DND-41 (cell line): ENCODE results near the gene SUPT16H.

Experiments
- ATAC-seq: fragments of 200-7000 bp; cut with Tn5 transposase; 3 replicates; pipeline ENCODE4 v1.9.1; 2021; ENCODE audit warnings: low read depth; ENCODE audit not compliant: insufficient read depth
- DNase-seq: peaks from one replicate; pipeline ENCODE4 v3.0.0-alpha.2; 2020
- H2AFZ ChIP-seq: 2 replicates; pipeline ENCODE4 v1.6.0; 2012; ENCODE audit warnings: low read depth, low read length
- H3K27ac ChIP-seq: 2 replicates; pipeline ENCODE4 v1.5.1; 2012; ENCODE audit warnings: low read length, inconsistent platforms
- H3K27me3 ChIP-seq: fragments of 200-600 bp; sonication (generic); 2 replicates; pipeline ENCODE4 v1.6.0; 2012; ENCODE audit warnings: low read length, mild to moderate bottlenecking, inconsistent platforms; ENCODE audit not compliant: insufficient read depth, poor library complexity
- H3K36me3 ChIP-seq: 2 replicates; pipeline ENCODE4 v1.5.1; 2012; ENCODE audit warnings: low read length, inconsistent platforms; ENCODE audit not compliant: insufficient read depth
- H3K4me1 ChIP-seq: 2 replicates; pipeline ENCODE4 v1.5.1; 2012; ENCODE audit warnings: mild to moderate bottlenecking, low read length; ENCODE audit not compliant: insufficient read depth
- H3K4me2 ChIP-seq: 2 replicates; pipeline ENCODE4 v1.6.0; 2012; ENCODE audit warnings: mild to moderate bottlenecking, moderate library complexity, low read length, inconsistent platforms; ENCODE audit not compliant: insufficient read depth
- H3K4me3 ChIP-seq, 2 experiments: fragments of 200-600 bp in 1 of 2; shearing (Covaris generic) in 1 of 2; 2 replicates each; pipeline ENCODE4 v1.5.1; 2012 to 2016; ENCODE audit warnings: inconsistent platforms in 2 of 2, low read length in 2 of 2, mild to moderate bottlenecking in 2 of 2, low read depth in 1 of 2, moderate library complexity in 1 of 2
- H3K79me2 ChIP-seq: 2 replicates; pipeline ENCODE4 v1.6.0; 2012; ENCODE audit warnings: low read length, inconsistent platforms; ENCODE audit not compliant: insufficient read depth
- H3K9ac ChIP-seq: 2 replicates; pipeline ENCODE4 v1.6.0; 2012; ENCODE audit warnings: low read depth, mild to moderate bottlenecking, inconsistent platforms, low read length, moderate library complexity
- H3K9me3 ChIP-seq: 2 replicates; pipeline ENCODE4 v1.5.1; 2012; ENCODE audit warnings: low read length, moderate library complexity, mild to moderate bottlenecking, inconsistent platforms; ENCODE audit not compliant: insufficient read depth, severe bottlenecking
- H4K20me1 ChIP-seq: 2 replicates; pipeline ENCODE4 v1.6.0; 2012; ENCODE audit warnings: low read length; ENCODE audit not compliant: insufficient read depth
- CTCF ChIP-seq: IDR thresholded peaks from 2 replicates; pipeline ENCODE4 v1.5.1; 2012; ENCODE audit warnings: borderline replicate concordance, low read length, moderate library complexity, mild to moderate bottlenecking; ENCODE audit not compliant: poor library complexity, severe bottlenecking; ENCODE audit errors: extremely low read depth
- EZH2 ChIP-seq: IDR thresholded peaks from 3 replicates; pipeline ENCODE4 v1.6.1; 2012; ENCODE audit warnings: borderline replicate concordance, low read depth, mild to moderate bottlenecking, moderate library complexity, low read length, inconsistent platforms; ENCODE audit not compliant: severe bottlenecking

Gene SUPT16H

GRCh38 chr14:21343035-21343794, 40.6 kb downstream of the SUPT16H start:
- no peak overlapping the region for H3K9ac ChIP-seq
- no peaks in the 10 kb centered on the region for H3K4me1 ChIP-seq
- H3K79me2 ChIP-seq = no peaks in the 10 kb centered on the region
- no peaks in the 10 kb centered on the region for H3K9me3 ChIP-seq
- no peak overlapping the region for H2AFZ ChIP-seq
- H3K4me3 ChIP-seq = no peak overlapping the region
- no peak overlapping the region for H3K27ac ChIP-seq
- no peak overlapping the region for H3K4me2 ChIP-seq
- H3K36me3 ChIP-seq = no peaks in the 10 kb centered on the region
- DNase-seq (no peak), ATAC-seq (peak; percentile 63; the same call in 2 of the 3 replicates)
- H4K20me1 ChIP-seq = no peaks in the 10 kb centered on the region
- no peaks in the 10 kb centered on the region for H3K27me3 ChIP-seq
- no peak for TF ChIP-seq CTCF
- TF ChIP-seq EZH2 = no peak

- no peak for DNase-seq
- H3K9me3 ChIP-seq = no peaks in the 10 kb centered on the region
- no peak overlapping the region for H3K4me2 ChIP-seq
- no peak overlapping the region for H2AFZ ChIP-seq
- H4K20me1 ChIP-seq = no peaks in the 10 kb centered on the region
- H3K79me2 ChIP-seq = no peaks in the 10 kb centered on the region
- no peaks in the 10 kb centered on the region for H3K4me1 ChIP-seq
- TF ChIP-seq CTCF = no peak
- no peak for TF ChIP-seq EZH2
- H3K36me3 ChIP-seq = no peaks in the 10 kb centered on the region
- no peak for ATAC-seq
- H3K9ac ChIP-seq = no peak overlapping the region
- no peak overlapping the region for H3K4me3 ChIP-seq
- H3K27ac ChIP-seq = no peak overlapping the region
- no peaks in the 10 kb centered on the region for H3K27me3 ChIP-seq
Measured at GRCh38 chr14:21334202-21334906, 49.5 kb downstream of the SUPT16H start.

DNA sequence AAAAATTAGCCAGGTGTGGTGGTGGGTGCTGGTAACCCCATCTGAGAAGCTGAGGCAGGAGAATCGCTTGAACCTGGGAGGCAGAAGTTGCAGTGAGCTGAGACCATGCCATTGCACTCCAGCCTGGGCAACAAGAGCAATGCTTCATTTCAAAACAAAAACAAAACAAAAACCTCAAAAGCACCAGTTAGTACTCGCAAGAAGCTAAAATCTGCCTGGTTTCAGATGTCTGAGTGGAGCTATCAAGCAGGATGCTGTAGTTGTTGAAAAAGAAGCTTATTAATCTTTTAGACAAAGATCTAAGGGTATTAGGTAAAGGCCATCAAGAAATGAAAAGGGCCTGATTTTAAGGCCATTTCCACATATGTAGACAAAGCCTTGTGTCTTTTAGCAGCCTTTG, 50.9 kb downstream of the SUPT16H start:
- Histone ChIP-seq H3K36me3 (no peaks in the 10 kb centered on the region), H3K4me3 (no peak overlapping the region), H3K79me2 (no peaks in the 10 kb centered on the region), H4K20me1 (no peaks in the 10 kb centered on the region), H3K4me2 (no peak overlapping the region), H2AFZ (no peak overlapping the region), H3K27ac (no peak overlapping the region), H3K4me1 (no peaks in the 10 kb centered on the region), H3K27me3 (no peaks in the 10 kb centered on the region), H3K9me3 (no peaks in the 10 kb centered on the region), H3K9ac (no peak overlapping the region)
- DNase-seq (no peak), ATAC-seq (no peak)
- TF ChIP-seq EZH2 (no peak), CTCF (no peak)
